ENCODE data around the gene DISC1. TPM values are rescaled to one million over a fixed set of nuclear protein-coding genes. Genes with fewer than 3 reads are reported as not detected.
A peak's percentile ranks its signal among the peaks of the same experiment; 100 is the strongest.

DISC1 gene
- polyA plus RNA-seq, 1 of the 3 experiments (the other 2 are of a cell fraction) = 1.7 TPM

- no peaks in the 10 kb centered on the region for H3K27me3 ChIP-seq (ENCODE audit: insufficient read depth)
- peak overlapping the region in 1 of 2 experiments; percentile 58; a peak in 2 of 4 replicates for H3K27ac ChIP-seq (ENCODE audit: low read depth in 2 of 2, low read length in 1 of 2)
- H3K9me2 ChIP-seq = no peaks in the 10 kb centered on the region
- peak; percentile 37 for DNase-seq
- CTCF ChIA-PET = interaction anchor here (0.6 to 1.4 kb wide), 17 partner anchors 8 to 245 kb away, joined by 3 to 12 read pairs (median 4); no protein-coding TSS in a partner anchor
- 0 out of 2 replicates have a peak overlapping the region, but pooled peaks have one; percentile 7 for H3K9ac ChIP-seq
- no peaks in the 10 kb centered on the region for H4K20me1 ChIP-seq (ENCODE audit: insufficient read depth)
- WGBS (ENCODE audit: low lambda C conversion rate) = 33% methylated on average over 3 of the region's 3 CpGs
- POLR2A ChIA-PET = interaction anchor here (0.7 kb wide), 1 partner anchor 343 kb away, joined by 4 read pairs; no protein-coding TSS in a partner anchor
- H3K9me3 ChIP-seq = no peaks in the 10 kb centered on the region
- H3K4me2 ChIP-seq = 0 out of 2 replicates have a peak overlapping the region, but pooled peaks have one; percentile 40
- no peak overlapping the region for H3K4me3 ChIP-seq (ENCODE audit: low read depth in 2 of 2, low read length in 1 of 2)
- peak; percentile 74 for TF ChIP-seq RAD21 (IDR thresholded peaks at IDR 0.05; ENCODE audit: low read length)
- TF ChIP-seq JUND (IDR thresholded peaks at IDR 0.05) = no peak
- TF ChIP-seq ELF1 (IDR thresholded peaks at IDR 0.05) = no peak
- no peak for TF ChIP-seq FOXM1 (IDR thresholded peaks at IDR 0.05; ENCODE audit: low read depth)
- TF ChIP-seq RCOR1 (IDR thresholded peaks at IDR 0.05; ENCODE audit: low read length) = 0 out of 2 replicates have a peak, but pooled peaks have one; percentile 13
- TF ChIP-seq ZBTB33 (IDR thresholded peaks at IDR 0.05; ENCODE audit: borderline replicate concordance, low read depth) = no peak
- peak; percentile 53 for TF ChIP-seq SMC3 (IDR thresholded peaks at IDR 0.05; ENCODE audit: low read depth, low read length)
- no peak for TF ChIP-seq REST (IDR thresholded peaks at IDR 0.05; ENCODE audit: low read depth, low read length)
- TF ChIP-seq CTCF (IDR thresholded peaks at IDR 0.05) = peak; percentile 53
- no peak for TF ChIP-seq RFX5 (IDR thresholded peaks at IDR 0.05; ENCODE audit: low read length)
- no peak for TF ChIP-seq SIN3A (IDR thresholded peaks at IDR 0.05; ENCODE audit: borderline replicate concordance, low read depth, low read length)
- no peak for TF ChIP-seq NRF1 (IDR thresholded peaks at IDR 0.05; ENCODE audit: low read depth, low read length)
- TF ChIP-seq EP300 (IDR thresholded peaks at IDR 0.05; ENCODE audit: borderline replicate concordance in 1 of 2, low read depth in 1 of 2, low read length in 1 of 2) = no peak
- TF ChIP-seq MEF2A (IDR thresholded peaks at IDR 0.05; ENCODE audit: borderline replicate concordance, low read depth) = no peak
- 0 out of 2 replicates have a peak, but pooled peaks have one; percentile 25 for TF ChIP-seq NFIC (IDR thresholded peaks at IDR 0.05; ENCODE audit: borderline replicate concordance)
- TF ChIP-seq RXRA (IDR thresholded peaks at IDR 0.05; ENCODE audit: borderline replicate concordance, low read depth) = no peak
- no peaks in the 10 kb centered on the region for H3K36me3 ChIP-seq (replicated peaks in 1 of 2; ENCODE audit: control insufficient read depth in 1 of 2, insufficient read depth in 2 of 2, low read length in 1 of 2)
- H3F3A ChIP-seq (replicated peaks; ENCODE audit: insufficient read depth) = no peaks in the 10 kb centered on the region
- H2AFZ ChIP-seq (ENCODE audit: low read depth) = peak overlapping the region; percentile 60; the same call in 1 of the 2 replicates
- H3K4me1 ChIP-seq (ENCODE audit: control insufficient read depth in 1 of 2, insufficient read depth in 2 of 2, low read depth in 1 of 2, low read length in 1 of 2) = peaks cover 0 to 3% of the 10 kb centered on the region in 2 experiments; a peak in 2 of 4 replicates
- no peaks in the 10 kb centered on the region for H3K79me2 ChIP-seq (ENCODE audit: insufficient read depth)
Measured at GRCh38 chr1:231584117-231584516, 42.5 kb upstream of the DISC1 start.

Data from SK-N-SH (cell line).